DND-41 (cell line): ENCODE data around the gene CTBP2.

ENCODE experiments used
- ATAC-seq: fragments of 200-7000 bp; cut with Tn5 transposase; 3 replicates; pipeline ENCODE4 v1.9.1; 2021; ENCODE audit warnings: low read depth; ENCODE audit not compliant: insufficient read depth
- DNase-seq: peaks from one replicate; pipeline ENCODE4 v3.0.0-alpha.2; 2020
- H2AFZ ChIP-seq: 2 replicates; pipeline ENCODE4 v1.6.0; 2012; ENCODE audit warnings: low read depth, low read length
- H3K27ac ChIP-seq: 2 replicates; pipeline ENCODE4 v1.5.1; 2012; ENCODE audit warnings: low read length, inconsistent platforms
- H3K27me3 ChIP-seq: fragments of 200-600 bp; sonication (generic); 2 replicates; pipeline ENCODE4 v1.6.0; 2012; ENCODE audit warnings: low read length, mild to moderate bottlenecking, inconsistent platforms; ENCODE audit not compliant: insufficient read depth, poor library complexity
- H3K36me3 ChIP-seq: 2 replicates; pipeline ENCODE4 v1.5.1; 2012; ENCODE audit warnings: low read length, inconsistent platforms; ENCODE audit not compliant: insufficient read depth
- H3K4me1 ChIP-seq: 2 replicates; pipeline ENCODE4 v1.5.1; 2012; ENCODE audit warnings: mild to moderate bottlenecking, low read length; ENCODE audit not compliant: insufficient read depth
- H3K4me2 ChIP-seq: 2 replicates; pipeline ENCODE4 v1.6.0; 2012; ENCODE audit warnings: mild to moderate bottlenecking, moderate library complexity, low read length, inconsistent platforms; ENCODE audit not compliant: insufficient read depth
- H3K4me3 ChIP-seq, 2 experiments: fragments of 200-600 bp in 1 of 2; shearing (Covaris generic) in 1 of 2; 2 replicates each; pipeline ENCODE4 v1.5.1; 2012 to 2016; ENCODE audit warnings: inconsistent platforms in 2 of 2, low read length in 2 of 2, mild to moderate bottlenecking in 2 of 2, low read depth in 1 of 2, moderate library complexity in 1 of 2
- H3K79me2 ChIP-seq: 2 replicates; pipeline ENCODE4 v1.6.0; 2012; ENCODE audit warnings: low read length, inconsistent platforms; ENCODE audit not compliant: insufficient read depth
- H3K9ac ChIP-seq: 2 replicates; pipeline ENCODE4 v1.6.0; 2012; ENCODE audit warnings: low read depth, mild to moderate bottlenecking, inconsistent platforms, low read length, moderate library complexity
- H3K9me3 ChIP-seq: 2 replicates; pipeline ENCODE4 v1.5.1; 2012; ENCODE audit warnings: low read length, moderate library complexity, mild to moderate bottlenecking, inconsistent platforms; ENCODE audit not compliant: insufficient read depth, severe bottlenecking
- H4K20me1 ChIP-seq: 2 replicates; pipeline ENCODE4 v1.6.0; 2012; ENCODE audit warnings: low read length; ENCODE audit not compliant: insufficient read depth
- EZH2 ChIP-seq: IDR thresholded peaks from 3 replicates; pipeline ENCODE4 v1.6.1; 2012; ENCODE audit warnings: borderline replicate concordance, low read depth, mild to moderate bottlenecking, moderate library complexity, low read length, inconsistent platforms; ENCODE audit not compliant: severe bottlenecking
- TF ChIP-seq, protein P1 (sequence below): IDR thresholded peaks from 2 replicates; pipeline ENCODE4 v1.5.1; 2012; ENCODE audit warnings: borderline replicate concordance, low read length, moderate library complexity, mild to moderate bottlenecking; ENCODE audit not compliant: poor library complexity, severe bottlenecking; ENCODE audit errors: extremely low read depth

The CTBP2 gene

DNA sequence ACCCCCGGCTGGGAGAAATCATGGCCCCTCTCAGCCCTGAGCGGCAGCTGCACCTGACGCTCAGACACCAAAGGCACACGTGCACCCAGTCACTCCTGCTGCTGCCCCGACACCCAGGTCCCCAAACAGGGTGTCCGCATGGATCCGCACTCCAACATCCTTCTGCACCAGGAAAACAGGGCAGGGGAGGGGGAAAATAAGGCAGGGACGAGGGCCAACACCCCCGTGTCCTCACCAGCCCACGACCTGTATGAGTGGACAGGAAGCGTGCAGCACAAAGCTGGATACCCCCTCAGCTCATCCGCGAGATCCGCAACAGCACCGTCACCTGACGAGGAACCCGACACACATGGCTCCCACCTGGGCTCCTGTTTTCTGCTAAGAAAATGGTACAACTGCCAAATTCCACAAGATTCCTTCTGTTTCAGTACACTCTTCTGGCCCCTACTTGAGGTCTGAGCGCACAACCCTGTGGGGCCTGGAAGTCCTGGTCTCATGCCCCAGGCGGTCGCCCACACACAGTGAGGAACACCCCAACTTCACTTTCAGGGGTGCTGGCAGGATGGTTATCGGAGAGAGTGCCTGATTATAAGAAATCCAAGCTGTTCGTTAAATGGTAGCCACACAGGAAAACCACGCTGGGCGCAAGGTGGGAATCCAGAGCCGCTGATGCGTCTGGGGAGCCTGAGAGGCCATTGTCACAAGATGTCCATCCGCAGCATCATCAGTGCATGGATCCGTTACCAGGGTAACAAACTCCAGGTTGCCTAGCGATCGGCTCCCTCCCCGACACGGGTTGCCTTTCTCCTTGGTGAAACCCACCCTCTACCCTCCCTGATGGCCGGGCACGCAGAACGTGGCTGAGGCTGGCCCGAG, 154.8 kb downstream of the CTBP2 start:
- Histone ChIP-seq H3K27ac (no peak overlapping the region), H3K27me3 (no peaks in the 10 kb centered on the region), H3K36me3 (peaks cover 16% of the 10 kb centered on the region), H3K4me3 (no peak overlapping the region), H3K9ac (no peak overlapping the region), H4K20me1 (peaks cover 59% of the 10 kb centered on the region), H3K4me1 (peaks cover 3% of the 10 kb centered on the region), H3K4me2 (no peak overlapping the region), H3K9me3 (no peaks in the 10 kb centered on the region), H3K79me2 (peaks cover 18% of the 10 kb centered on the region), H2AFZ (no peak overlapping the region)
- TF ChIP-seq EZH2: no peak
- TF ChIP-seq, protein P1, sequence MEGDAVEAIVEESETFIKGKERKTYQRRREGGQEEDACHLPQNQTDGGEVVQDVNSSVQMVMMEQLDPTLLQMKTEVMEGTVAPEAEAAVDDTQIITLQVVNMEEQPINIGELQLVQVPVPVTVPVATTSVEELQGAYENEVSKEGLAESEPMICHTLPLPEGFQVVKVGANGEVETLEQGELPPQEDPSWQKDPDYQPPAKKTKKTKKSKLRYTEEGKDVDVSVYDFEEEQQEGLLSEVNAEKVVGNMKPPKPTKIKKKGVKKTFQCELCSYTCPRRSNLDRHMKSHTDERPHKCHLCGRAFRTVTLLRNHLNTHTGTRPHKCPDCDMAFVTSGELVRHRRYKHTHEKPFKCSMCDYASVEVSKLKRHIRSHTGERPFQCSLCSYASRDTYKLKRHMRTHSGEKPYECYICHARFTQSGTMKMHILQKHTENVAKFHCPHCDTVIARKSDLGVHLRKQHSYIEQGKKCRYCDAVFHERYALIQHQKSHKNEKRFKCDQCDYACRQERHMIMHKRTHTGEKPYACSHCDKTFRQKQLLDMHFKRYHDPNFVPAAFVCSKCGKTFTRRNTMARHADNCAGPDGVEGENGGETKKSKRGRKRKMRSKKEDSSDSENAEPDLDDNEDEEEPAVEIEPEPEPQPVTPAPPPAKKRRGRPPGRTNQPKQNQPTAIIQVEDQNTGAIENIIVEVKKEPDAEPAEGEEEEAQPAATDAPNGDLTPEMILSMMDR: no peak
- DNase-seq (no peak), ATAC-seq (no peak)

DNA sequence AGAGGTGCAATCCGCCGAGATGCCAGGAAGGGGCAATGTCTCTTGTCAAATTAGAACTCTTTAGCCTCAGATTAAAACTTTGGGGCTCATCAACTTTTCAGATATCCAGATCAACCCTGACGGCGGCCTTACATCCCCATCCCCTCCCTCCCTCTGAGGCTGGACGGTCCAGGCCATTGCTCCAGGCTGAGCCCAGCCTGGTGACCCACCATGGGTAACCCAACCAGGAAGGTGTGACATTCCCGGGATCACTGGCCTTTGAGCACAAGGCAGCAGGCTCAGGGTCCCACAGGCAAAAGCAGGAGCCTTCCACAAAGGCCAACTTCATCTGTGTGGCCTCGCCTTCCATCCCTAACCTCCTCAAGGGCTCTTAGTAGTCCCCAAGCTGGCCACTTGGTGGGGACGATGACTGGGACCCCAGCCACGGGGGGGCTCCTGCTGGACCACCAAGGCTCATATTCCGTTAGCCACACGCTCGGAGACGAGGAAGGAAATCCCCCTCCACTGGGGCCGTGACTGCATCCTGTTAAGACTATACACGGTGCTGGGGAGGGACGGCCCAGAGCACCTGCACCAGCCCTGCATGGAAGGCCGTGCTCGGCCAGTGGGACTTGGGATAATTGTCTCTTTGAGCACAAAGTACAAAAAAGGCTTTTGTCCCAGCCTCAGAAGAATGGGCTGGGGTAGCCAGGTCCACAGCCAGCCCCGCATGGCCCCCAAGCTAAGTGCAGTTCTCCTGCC, 155.6 kb downstream of the CTBP2 start:
- Histone ChIP-seq H3K4me3 (no peak overlapping the region), H3K27me3 (no peaks in the 10 kb centered on the region), H4K20me1 (peaks cover 59% of the 10 kb centered on the region), H3K79me2 (peaks cover 12% of the 10 kb centered on the region; the same call in 1 of the 2 replicates), H3K9me3 (no peaks in the 10 kb centered on the region), H3K9ac (no peak overlapping the region), H3K4me1 (peaks cover 12% of the 10 kb centered on the region), H3K4me2 (no peak overlapping the region), H3K36me3 (peaks cover 21% of the 10 kb centered on the region), H2AFZ (no peak overlapping the region), H3K27ac (no peak overlapping the region)
- TF ChIP-seq, protein P1: no peak
- no peak for TF ChIP-seq EZH2
- DNase-seq (no peak), ATAC-seq (no peak)

DNA sequence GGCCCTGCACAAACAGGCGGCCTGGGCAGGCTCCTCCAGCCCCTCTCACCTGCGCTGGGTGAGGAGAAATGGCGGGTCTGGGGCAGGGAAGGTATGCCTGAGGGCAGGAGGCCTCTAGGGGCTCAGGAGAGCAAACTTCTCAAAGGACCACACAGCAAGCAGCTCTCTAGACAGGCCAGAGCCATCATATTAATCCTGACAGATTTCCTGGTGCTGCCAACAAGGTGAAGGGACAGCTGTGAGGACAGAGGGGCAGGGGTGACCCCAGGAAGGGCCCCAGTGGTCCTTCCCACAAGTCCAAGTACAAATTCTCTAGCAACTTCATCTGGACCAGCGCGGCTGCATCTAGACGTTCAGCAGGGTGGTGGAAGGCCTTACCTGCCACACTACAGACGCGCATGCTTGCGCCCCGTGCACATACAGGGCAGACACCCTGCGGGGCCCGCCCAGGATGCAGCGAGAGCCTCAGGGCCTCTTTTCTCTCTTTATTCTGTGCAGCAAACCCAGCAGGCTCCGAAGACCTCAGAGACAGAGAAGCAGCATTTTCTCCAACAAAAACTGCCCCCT, 156.4 kb downstream of the CTBP2 start:
- DNase-seq (no peak), ATAC-seq (no peak)
- TF ChIP-seq EZH2: no peak
- TF ChIP-seq, protein P1: no peak
- Histone ChIP-seq H3K27me3 (no peaks in the 10 kb centered on the region), H3K36me3 (peaks cover 25% of the 10 kb centered on the region), H3K4me2 (no peak overlapping the region), H2AFZ (no peak overlapping the region), H4K20me1 (peaks cover 59% of the 10 kb centered on the region), H3K27ac (no peak overlapping the region), H3K9me3 (no peaks in the 10 kb centered on the region), H3K4me3 (no peak overlapping the region), H3K9ac (no peak overlapping the region), H3K4me1 (peaks cover 16% of the 10 kb centered on the region), H3K79me2 (peaks cover 9% of the 10 kb centered on the region; the same call in 1 of the 2 replicates)
